ENCODE measurements around the gene PIAS1.

Gene PIAS1

GRCh38 chr15:68114356-68114755 lies 60.2 kb downstream of the PIAS1 start:
- Histone ChIP-seq H3K9me3 (ENCODE audit: control insufficient read depth, insufficient read depth, low read depth, low read length) (no peaks in the 10 kb centered on the region), H3K4me1 (ENCODE audit: control insufficient read depth, insufficient read depth, low read length) (peaks cover 21% of the 10 kb centered on the region), H3K36me3 (ENCODE audit: control insufficient read depth in 2 of 2, insufficient read depth in 1 of 2, low read length in 2 of 2) (no peaks in the 10 kb centered on the region), H3K4me3 (ENCODE audit: low read depth, low read length) (peak overlapping the region; percentile 7), H3K27ac (ENCODE audit: extremely low read depth, low read depth, low read length) (no peak overlapping the region)
- CTCF ChIA-PET: interaction anchor here (0.5 to 1.4 kb wide), 4 partner anchors 18 to 741 kb away, joined by 3 to 10 read pairs (median 4); no protein-coding TSS in a partner anchor
- no peak for TF ChIP-seq ZNF223 (tag by site-specific recombination; IDR thresholded peaks at IDR 0.05)
- 0 out of 2 replicates have a peak, but pooled peaks have one; percentile 30 for TF ChIP-seq ZNF184 (tag by site-specific recombination; IDR thresholded peaks at IDR 0.05)
- TF ChIP-seq ZNF610 (tag by site-specific recombination; IDR thresholded peaks at IDR 0.05; ENCODE audit: borderline replicate concordance): no peak
- 0 out of 2 replicates have a peak, but pooled peaks have one; percentile 14 for TF ChIP-seq PRDM6 (tag by site-specific recombination; IDR thresholded peaks at IDR 0.05)
- POLR2A ChIA-PET: no interaction called here

- peaks cover 21% of the 10 kb centered on the region for H3K4me1 ChIP-seq (ENCODE audit: control insufficient read depth, insufficient read depth, low read length)
- no peak overlapping the region for H3K4me3 ChIP-seq (ENCODE audit: low read depth, low read length)
- no peak overlapping the region for H3K27ac ChIP-seq (ENCODE audit: extremely low read depth, low read depth, low read length)
- no peaks in the 10 kb centered on the region for H3K36me3 ChIP-seq (ENCODE audit: control insufficient read depth in 2 of 2, insufficient read depth in 1 of 2, low read length in 2 of 2)
- POLR2A ChIA-PET: no interaction called here
- no peaks in the 10 kb centered on the region for H3K9me3 ChIP-seq (ENCODE audit: control insufficient read depth, insufficient read depth, low read depth, low read length)
- CTCF ChIA-PET: interaction anchor here (0.6 kb wide), 3 partner anchors 18 to 252 kb away, joined by 3 to 4 read pairs (median 3); no protein-coding TSS in a partner anchor
- TF ChIP-seq ZNF664 (tag by site-specific recombination; IDR thresholded peaks at IDR 0.05) (no peak), PRDM10 (tag by site-specific recombination; IDR thresholded peaks at IDR 0.05) (peak; percentile 98), PRDM6 (tag by site-specific recombination; IDR thresholded peaks at IDR 0.05) (0 out of 2 replicates have a peak, but pooled peaks have one; percentile 2)
These were observed 60.7 kb downstream of the PIAS1 start for GRCh38 chr15:68114840-68115239.

GRCh38 chr15:68124700-68125099 lies 70.6 kb downstream of the PIAS1 start:
- CTCF ChIA-PET: no interaction called here
- Histone ChIP-seq H3K4me1 (ENCODE audit: control insufficient read depth, insufficient read depth, low read length) (no peaks in the 10 kb centered on the region), H3K27ac (ENCODE audit: extremely low read depth, low read depth, low read length) (no peak overlapping the region), H3K36me3 (ENCODE audit: control insufficient read depth in 2 of 2, insufficient read depth in 1 of 2, low read length in 2 of 2) (peaks cover 0 to 3% of the 10 kb centered on the region in 2 experiments; a peak in 2 of 3 replicates), H3K4me3 (ENCODE audit: low read depth, low read length) (no peak overlapping the region), H3K9me3 (ENCODE audit: control insufficient read depth, insufficient read depth, low read depth, low read length) (peaks cover 2% of the 10 kb centered on the region; the same call in 1 of the 2 replicates)
- POLR2A ChIA-PET: no interaction called here
- TF ChIP-seq ZFHX2 (tag by site-specific recombination; conservative IDR thresholded peaks at IDR 0.05) (no peak), ZNF416 (tag by site-specific recombination; IDR thresholded peaks at IDR 0.05) (no peak), ZNF394 (tag by site-specific recombination; IDR thresholded peaks at IDR 0.05; ENCODE audit: borderline replicate concordance) (no peak), ZNF561 (tag by site-specific recombination; IDR thresholded peaks at IDR 0.05; ENCODE audit: borderline replicate concordance) (no peak), ZNF350 (tag by site-specific recombination; IDR thresholded peaks at IDR 0.05) (no peak), ZNF501 (tag by site-specific recombination; IDR thresholded peaks at IDR 0.05) (no peak), ZBTB48 (tag by site-specific recombination; IDR thresholded peaks at IDR 0.05) (no peak), ZNF274 (IDR thresholded peaks at IDR 0.05; ENCODE audit: low read length) (no peak), ZNF274 (tag by site-specific recombination; IDR thresholded peaks at IDR 0.05; ENCODE audit: borderline replicate concordance) (no peak), ZNF174 (tag by site-specific recombination; IDR thresholded peaks at IDR 0.05) (no peak), ZBTB1 (tag by site-specific recombination; IDR thresholded peaks at IDR 0.05) (no peak), ZNF239 (tag by site-specific recombination; IDR thresholded peaks at IDR 0.05) (no peak), KLF7 (tag by site-specific recombination; IDR thresholded peaks at IDR 0.05; ENCODE audit: borderline replicate concordance) (no peak), ZNF24 (tag by site-specific recombination; IDR thresholded peaks at IDR 0.05) (no peak), ZBTB10 (tag by site-specific recombination; IDR thresholded peaks at IDR 0.05) (no peak), ZNF658 (tag by site-specific recombination; IDR thresholded peaks at IDR 0.05) (no peak), FEZF1 (tag by site-specific recombination; IDR thresholded peaks at IDR 0.05) (no peak)

Data from HEK293 (cell line).